ENCODE results near the gene LCN2. TPM values are rescaled to one million over a fixed set of nuclear protein-coding genes. Genes with fewer than 3 reads are reported as not detected.

The LCN2 gene
- total and polyA plus RNA-seq, 2 experiments from 2014 or later: 2.0 TPM; not detected in 1

DNA sequence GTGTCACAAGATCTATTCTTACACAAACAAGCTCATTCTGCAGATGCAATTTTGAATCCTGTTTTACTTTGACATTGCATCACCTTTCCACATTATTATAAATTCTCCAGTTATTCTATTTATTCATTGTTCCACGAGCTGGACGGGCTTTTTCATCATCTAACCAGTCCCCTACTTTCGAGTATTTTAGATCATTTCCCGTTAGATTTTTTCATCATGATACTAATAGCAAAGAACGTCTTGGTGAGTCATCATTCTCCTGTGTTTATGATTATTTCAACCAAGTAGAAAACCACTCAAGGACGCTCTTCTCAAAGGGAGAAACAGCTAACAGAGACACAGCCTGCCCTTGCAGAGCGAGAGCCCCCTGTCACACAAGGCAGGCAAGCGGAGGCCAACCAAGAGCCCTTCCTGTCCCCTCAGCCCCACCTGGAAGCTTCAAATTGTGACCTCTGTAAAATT lies 25.9 kb downstream of the LCN2 start:
- H3K4me1 Mint-ChIP-seq: no peaks in the 10 kb centered on the region
- H3K36me3 ChIP-seq (ENCODE audit: insufficient read depth): peaks cover 3% of the 10 kb centered on the region; the same call in 1 of the 2 replicates
- no peak for ATAC-seq

More for the DNA sequence above, 25.9 kb downstream of the LCN2 start:
- H3K4me1 ChIP-seq (ENCODE audit: insufficient read depth): no peaks in the 10 kb centered on the region
- H3F3A ChIP-seq (replicated peaks; ENCODE audit: low read depth): 0 out of 2 replicates have a peak, but pooled peaks cover 3% of the 10 kb centered on the region
- no peak for TF ChIP-seq STAT1 (IDR thresholded peaks at IDR 0.05; ENCODE audit: unreplicated experiment)
- no peak for TF ChIP-seq POLR2AphosphoS5 (IDR thresholded peaks at IDR 0.05; ENCODE audit: low read depth)
- TF ChIP-seq, protein P1, sequence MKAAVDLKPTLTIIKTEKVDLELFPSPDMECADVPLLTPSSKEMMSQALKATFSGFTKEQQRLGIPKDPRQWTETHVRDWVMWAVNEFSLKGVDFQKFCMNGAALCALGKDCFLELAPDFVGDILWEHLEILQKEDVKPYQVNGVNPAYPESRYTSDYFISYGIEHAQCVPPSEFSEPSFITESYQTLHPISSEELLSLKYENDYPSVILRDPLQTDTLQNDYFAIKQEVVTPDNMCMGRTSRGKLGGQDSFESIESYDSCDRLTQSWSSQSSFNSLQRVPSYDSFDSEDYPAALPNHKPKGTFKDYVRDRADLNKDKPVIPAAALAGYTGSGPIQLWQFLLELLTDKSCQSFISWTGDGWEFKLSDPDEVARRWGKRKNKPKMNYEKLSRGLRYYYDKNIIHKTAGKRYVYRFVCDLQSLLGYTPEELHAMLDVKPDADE (IDR thresholded peaks at IDR 0.05): no peak
- no peak for TF ChIP-seq NANOG (IDR thresholded peaks at IDR 0.05; ENCODE audit: borderline replicate concordance)
- TF ChIP-seq, protein P2, sequence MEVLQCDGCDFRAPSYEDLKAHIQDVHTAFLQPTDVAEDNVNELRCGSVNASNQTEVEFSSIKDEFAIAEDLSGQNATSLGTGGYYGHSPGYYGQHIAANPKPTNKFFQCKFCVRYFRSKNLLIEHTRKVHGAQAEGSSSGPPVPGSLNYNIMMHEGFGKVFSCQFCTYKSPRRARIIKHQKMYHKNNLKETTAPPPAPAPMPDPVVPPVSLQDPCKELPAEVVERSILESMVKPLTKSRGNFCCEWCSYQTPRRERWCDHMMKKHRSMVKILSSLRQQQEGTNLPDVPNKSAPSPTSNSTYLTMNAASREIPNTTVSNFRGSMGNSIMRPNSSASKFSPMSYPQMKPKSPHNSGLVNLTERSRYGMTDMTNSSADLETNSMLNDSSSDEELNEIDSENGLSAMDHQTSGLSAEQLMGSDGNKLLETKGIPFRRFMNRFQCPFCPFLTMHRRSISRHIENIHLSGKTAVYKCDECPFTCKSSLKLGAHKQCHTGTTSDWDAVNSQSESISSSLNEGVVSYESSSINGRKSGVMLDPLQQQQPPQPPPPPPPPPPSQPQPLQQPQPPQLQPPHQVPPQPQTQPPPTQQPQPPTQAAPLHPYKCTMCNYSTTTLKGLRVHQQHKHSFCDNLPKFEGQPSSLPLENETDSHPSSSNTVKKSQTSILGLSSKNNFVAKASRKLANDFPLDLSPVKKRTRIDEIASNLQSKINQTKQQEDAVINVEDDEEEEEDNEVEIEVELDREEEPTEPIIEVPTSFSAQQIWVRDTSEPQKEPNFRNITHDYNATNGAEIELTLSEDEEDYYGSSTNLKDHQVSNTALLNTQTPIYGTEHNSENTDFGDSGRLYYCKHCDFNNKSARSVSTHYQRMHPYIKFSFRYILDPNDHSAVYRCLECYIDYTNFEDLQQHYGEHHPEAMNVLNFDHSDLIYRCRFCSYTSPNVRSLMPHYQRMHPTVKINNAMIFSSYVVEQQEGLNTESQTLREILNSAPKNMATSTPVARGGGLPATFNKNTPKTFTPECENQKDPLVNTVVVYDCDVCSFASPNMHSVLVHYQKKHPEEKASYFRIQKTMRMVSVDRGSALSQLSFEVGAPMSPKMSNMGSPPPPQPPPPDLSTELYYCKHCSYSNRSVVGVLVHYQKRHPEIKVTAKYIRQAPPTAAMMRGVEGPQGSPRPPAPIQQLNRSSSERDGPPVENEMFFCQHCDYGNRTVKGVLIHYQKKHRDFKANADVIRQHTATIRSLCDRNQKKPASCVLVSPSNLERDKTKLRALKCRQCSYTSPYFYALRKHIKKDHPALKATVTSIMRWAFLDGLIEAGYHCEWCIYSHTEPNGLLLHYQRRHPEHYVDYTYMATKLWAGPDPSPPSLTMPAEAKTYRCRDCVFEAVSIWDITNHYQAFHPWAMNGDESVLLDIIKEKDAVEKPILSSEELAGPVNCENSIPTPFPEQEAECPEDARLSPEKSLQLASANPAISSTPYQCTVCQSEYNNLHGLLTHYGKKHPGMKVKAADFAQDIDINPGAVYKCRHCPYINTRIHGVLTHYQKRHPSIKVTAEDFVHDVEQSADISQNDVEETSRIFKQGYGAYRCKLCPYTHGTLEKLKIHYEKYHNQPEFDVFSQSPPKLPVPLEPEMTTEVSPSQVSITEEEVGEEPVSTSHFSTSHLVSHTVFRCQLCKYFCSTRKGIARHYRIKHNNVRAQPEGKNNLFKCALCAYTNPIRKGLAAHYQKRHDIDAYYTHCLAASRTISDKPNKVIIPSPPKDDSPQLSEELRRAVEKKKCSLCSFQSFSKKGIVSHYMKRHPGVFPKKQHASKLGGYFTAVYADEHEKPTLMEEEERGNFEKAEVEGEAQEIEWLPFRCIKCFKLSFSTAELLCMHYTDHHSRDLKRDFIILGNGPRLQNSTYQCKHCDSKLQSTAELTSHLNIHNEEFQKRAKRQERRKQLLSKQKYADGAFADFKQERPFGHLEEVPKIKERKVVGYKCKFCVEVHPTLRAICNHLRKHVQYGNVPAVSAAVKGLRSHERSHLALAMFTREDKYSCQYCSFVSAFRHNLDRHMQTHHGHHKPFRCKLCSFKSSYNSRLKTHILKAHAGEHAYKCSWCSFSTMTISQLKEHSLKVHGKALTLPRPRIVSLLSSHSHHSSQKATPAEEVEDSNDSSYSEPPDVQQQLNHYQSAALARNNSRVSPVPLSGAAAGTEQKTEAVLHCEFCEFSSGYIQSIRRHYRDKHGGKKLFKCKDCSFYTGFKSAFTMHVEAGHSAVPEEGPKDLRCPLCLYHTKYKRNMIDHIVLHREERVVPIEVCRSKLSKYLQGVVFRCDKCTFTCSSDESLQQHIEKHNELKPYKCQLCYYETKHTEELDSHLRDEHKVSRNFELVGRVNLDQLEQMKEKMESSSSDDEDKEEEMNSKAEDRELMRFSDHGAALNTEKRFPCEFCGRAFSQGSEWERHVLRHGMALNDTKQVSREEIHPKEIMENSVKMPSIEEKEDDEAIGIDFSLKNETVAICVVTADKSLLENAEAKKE (CRISPR knock-in tag; IDR thresholded peaks at IDR 0.05): no peak
- no peak overlapping the region for H3K4me3 ChIP-seq
- no peak for DNase-seq (ENCODE audit: low spot score)
- H3K4me2 ChIP-seq: no peak overlapping the region
- no peaks in the 10 kb centered on the region for H3K9me2 ChIP-seq (ENCODE audit: insufficient read depth)
- Mint-ChIP-seq H3K36me3 (ENCODE audit: low read depth) (peaks cover 44% of the 10 kb centered on the region), H3K27me3 (ENCODE audit: insufficient read depth, low read depth, poor library complexity) (peaks cover 2% of the 10 kb centered on the region), H3K9me3 (no peaks in the 10 kb centered on the region; the same call in 2 of the 3 replicates), H3K27ac (no peak overlapping the region; the same call in 1 of the 2 replicates), H3K4me3 (no peak overlapping the region)
- no peak overlapping the region for H3K27ac ChIP-seq (ENCODE audit: low read depth)
- H2AFZ ChIP-seq: no peak overlapping the region
- no peaks in the 10 kb centered on the region for H3K27me3 ChIP-seq (ENCODE audit: insufficient read depth)
- H4K20me1 ChIP-seq (replicated peaks; ENCODE audit: insufficient read depth): 0 out of 2 replicates have a peak, but pooled peaks cover 6% of the 10 kb centered on the region
- H3K79me2 ChIP-seq (replicated peaks; ENCODE audit: insufficient read depth): no peaks in the 10 kb centered on the region

Measured in GM23338 (cell line).